ENCODE data around the gene MRPL18.

Gene MRPL18

GRCh38 chr6:159833556-159833955 is 43.3 kb downstream of the MRPL18 start:
- TF ChIP-seq GABPA (IDR thresholded peaks at IDR 0.05; ENCODE audit: low read depth) (no peak), REST (IDR thresholded peaks at IDR 0.05; ENCODE audit: insufficient replicate concordance, low read depth) (no peak), POLR2AphosphoS5 (IDR thresholded peaks at IDR 0.05; ENCODE audit: low read depth) (no peak), CTCF (IDR thresholded peaks at IDR 0.05; ENCODE audit: insufficient read depth, low read length) (no peak), SPI1 (IDR thresholded peaks at IDR 0.05; ENCODE audit: borderline replicate concordance, low read depth) (no peak)
- H3K27ac ChIP-seq (replicated peaks) = no peak overlapping the region
- H3K4me3 ChIP-seq (replicated peaks; ENCODE audit: insufficient read depth, low read length) = no peak overlapping the region
- no peak for DNase-seq (ENCODE audit: low read depth in 1 of 2, low spot score in 1 of 2)
- no peaks in the 10 kb centered on the region for H3K27me3 ChIP-seq (ENCODE audit: insufficient read depth, poor library complexity, severe bottlenecking)

- TF ChIP-seq POLR2AphosphoS5 (IDR thresholded peaks at IDR 0.05; ENCODE audit: low read depth) (no peak), GABPA (IDR thresholded peaks at IDR 0.05; ENCODE audit: low read depth) (no peak)
- Histone ChIP-seq H3K4me3 (replicated peaks; ENCODE audit: insufficient read depth, low read length) (no peak overlapping the region), H3K27ac (replicated peaks) (no peak overlapping the region), H3K27me3 (ENCODE audit: insufficient read depth, poor library complexity, severe bottlenecking) (no peaks in the 10 kb centered on the region)
- no peak for DNase-seq (ENCODE audit: low read depth in 1 of 2, low spot score in 1 of 2)
Observed at GRCh38 chr6:159833997-159834603, 43.8 kb downstream of the MRPL18 start.

GRCh38 chr6:159836718-159837490 is 46.6 kb downstream of the MRPL18 start:
- TF ChIP-seq CTCF (IDR thresholded peaks at IDR 0.05; ENCODE audit: insufficient read depth, low read length) (no peak), GABPA (IDR thresholded peaks at IDR 0.05; ENCODE audit: low read depth) (no peak), SPI1 (IDR thresholded peaks at IDR 0.05; ENCODE audit: borderline replicate concordance, low read depth) (no peak)
- no peak overlapping the region for H3K27ac ChIP-seq (replicated peaks)
- H3K27me3 ChIP-seq (ENCODE audit: insufficient read depth, poor library complexity, severe bottlenecking) = no peaks in the 10 kb centered on the region
- no peak for DNase-seq (ENCODE audit: low read depth in 1 of 2, low spot score in 1 of 2)
- H3K4me3 ChIP-seq (replicated peaks; ENCODE audit: insufficient read depth, low read length) = no peak overlapping the region

GRCh38 chr6:159837511-159837910 is 47.2 kb downstream of the MRPL18 start:
- no peaks in the 10 kb centered on the region for H3K27me3 ChIP-seq (ENCODE audit: insufficient read depth, poor library complexity, severe bottlenecking)
- TF ChIP-seq GABPA (IDR thresholded peaks at IDR 0.05; ENCODE audit: low read depth) = no peak
- TF ChIP-seq SPI1 (IDR thresholded peaks at IDR 0.05; ENCODE audit: borderline replicate concordance, low read depth) = no peak
- no peak for TF ChIP-seq CTCF (IDR thresholded peaks at IDR 0.05; ENCODE audit: insufficient read depth, low read length)
- TF ChIP-seq REST (IDR thresholded peaks at IDR 0.05; ENCODE audit: insufficient replicate concordance, low read depth) = no peak
- TF ChIP-seq POLR2AphosphoS5 (IDR thresholded peaks at IDR 0.05; ENCODE audit: low read depth) = no peak
- no peak for DNase-seq (ENCODE audit: low read depth in 1 of 2, low spot score in 1 of 2)
- H3K4me3 ChIP-seq (replicated peaks; ENCODE audit: insufficient read depth, low read length) = no peak overlapping the region
- no peak overlapping the region for H3K27ac ChIP-seq (replicated peaks)
